Measurements from ENCODE around the gene UAP1L1.

- TF ChIP-seq, protein P1, sequence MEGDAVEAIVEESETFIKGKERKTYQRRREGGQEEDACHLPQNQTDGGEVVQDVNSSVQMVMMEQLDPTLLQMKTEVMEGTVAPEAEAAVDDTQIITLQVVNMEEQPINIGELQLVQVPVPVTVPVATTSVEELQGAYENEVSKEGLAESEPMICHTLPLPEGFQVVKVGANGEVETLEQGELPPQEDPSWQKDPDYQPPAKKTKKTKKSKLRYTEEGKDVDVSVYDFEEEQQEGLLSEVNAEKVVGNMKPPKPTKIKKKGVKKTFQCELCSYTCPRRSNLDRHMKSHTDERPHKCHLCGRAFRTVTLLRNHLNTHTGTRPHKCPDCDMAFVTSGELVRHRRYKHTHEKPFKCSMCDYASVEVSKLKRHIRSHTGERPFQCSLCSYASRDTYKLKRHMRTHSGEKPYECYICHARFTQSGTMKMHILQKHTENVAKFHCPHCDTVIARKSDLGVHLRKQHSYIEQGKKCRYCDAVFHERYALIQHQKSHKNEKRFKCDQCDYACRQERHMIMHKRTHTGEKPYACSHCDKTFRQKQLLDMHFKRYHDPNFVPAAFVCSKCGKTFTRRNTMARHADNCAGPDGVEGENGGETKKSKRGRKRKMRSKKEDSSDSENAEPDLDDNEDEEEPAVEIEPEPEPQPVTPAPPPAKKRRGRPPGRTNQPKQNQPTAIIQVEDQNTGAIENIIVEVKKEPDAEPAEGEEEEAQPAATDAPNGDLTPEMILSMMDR (IDR thresholded peaks at IDR 0.05): no peak
- no peak for TF ChIP-seq ZFX (IDR thresholded peaks at IDR 0.05; ENCODE audit: borderline replicate concordance)
Measured at GRCh38 chr9:137032858-137033257, 44.5 kb upstream of the UAP1L1 start.
